ENCODE measurements around the gene KRT36.

DNA sequence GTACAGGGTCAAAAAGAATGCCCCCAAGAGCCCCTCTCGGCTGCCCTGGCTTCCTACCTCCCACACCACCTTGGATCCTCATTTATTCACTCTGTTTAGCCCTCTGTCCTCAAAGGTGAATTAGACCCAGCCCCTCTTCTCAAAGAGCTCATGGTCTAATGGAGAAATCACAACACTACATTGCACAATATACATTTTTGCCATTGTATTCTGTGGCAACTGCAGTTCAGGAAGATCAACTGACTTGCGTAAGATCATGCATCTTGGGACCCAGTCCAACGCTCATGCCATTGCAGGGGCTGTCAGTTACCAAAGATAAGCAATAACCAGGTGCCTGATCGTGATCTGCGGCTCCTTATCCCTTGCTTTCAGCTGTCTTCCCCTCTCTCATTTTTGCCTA, 50.3 kb downstream of the KRT36 start:
- TF ChIP-seq CTCF (conservative IDR thresholded peaks at IDR 0.05; ENCODE audit: low read depth, low read length) (no peak), EZH2 (IDR thresholded peaks at IDR 0.05; ENCODE audit: low read length, unreplicated experiment) (no peak), EZH2phosphoT487 (IDR thresholded peaks at IDR 0.05; ENCODE audit: borderline replicate concordance, low read length) (no peak)
